IMR-90 (cell line): ENCODE measurements around the gene ALX4. TPM values are rescaled to one million over a fixed set of nuclear protein-coding genes. Genes with fewer than 3 reads are reported as not detected.

Source experiments
- ATAC-seq: fragments of 200-7000 bp; cut with Tn5 transposase; 2 replicates; pipeline ENCODE4 v1.9.1; 2020; ENCODE audit warnings: low read depth, mild to moderate bottlenecking, moderate library complexity
- BruUV-seq: library from RNA; stranded (reverse); fragments of 400-500 nt; replicated peaks from 2 replicates; lab custom pipeline; 2021; lab: Mats Ljungman, UMichigan
- CTCF ChIA-PET: fragments of 300-600 bp; formaldehyde crosslinking; extraction: SDS; loops from one replicate; lab custom pipeline; 2021; ENCODE audit warnings: antibody characterized with exemption; lab: Yijun Ruan, JAX
- POLR2A ChIA-PET: fragments of 300-600 bp; sonication (Branson Sonifier 250); formaldehyde crosslinking; loops from one replicate; lab custom pipeline; 2022; ENCODE audit warnings: antibody characterized with exemption; ENCODE audit not compliant: unreplicated experiment; lab: Charles Lee
- DNase-seq: peaks from one replicate; pipeline ENCODE4 v3.0.0; 2013
- H2AFZ ChIP-seq: replicated peaks from 2 replicates; pipeline ENCODE3; 2013; ENCODE audit warnings: low read length, mild to moderate bottlenecking; ENCODE audit not compliant: poor library complexity
- H2AK5ac ChIP-seq: 2 replicates; pipeline ENCODE4 v1.6.1; 2013; ENCODE audit warnings: low read depth, low read length, inconsistent platforms
- H2AK9ac ChIP-seq: replicated peaks from 2 replicates; pipeline ENCODE3; 2013; ENCODE audit warnings: mild to moderate bottlenecking, low read depth, low read length, moderate library complexity; ENCODE audit not compliant: poor library complexity
- H2BK120ac ChIP-seq: 2 replicates; pipeline ENCODE4 v1.6.1; 2013; ENCODE audit warnings: low read depth, low read length, inconsistent platforms
- H2BK15ac ChIP-seq: 3 replicates; pipeline ENCODE4 v1.6.1; 2013; ENCODE audit warnings: low read depth, low read length, inconsistent platforms
- H2BK20ac ChIP-seq: 2 replicates; pipeline ENCODE4 v1.6.1; 2013; ENCODE audit warnings: low read depth, mild to moderate bottlenecking, inconsistent platforms, low read length, moderate library complexity
- H2BK5ac ChIP-seq: 2 replicates; pipeline ENCODE4 v1.6.1; 2013; ENCODE audit warnings: mild to moderate bottlenecking, low read depth, low read length, inconsistent platforms; ENCODE audit not compliant: poor library complexity, severe bottlenecking
- H3K14ac ChIP-seq: replicated peaks from 2 replicates; pipeline ENCODE4 v1.6.1; 2013; ENCODE audit warnings: low read depth, low read length, inconsistent platforms
- H3K18ac ChIP-seq: 2 replicates; pipeline ENCODE4 v1.6.1; 2013; ENCODE audit warnings: low read depth, low read length, control low read depth
- H3K23ac ChIP-seq: 2 replicates; pipeline ENCODE4 v1.6.1; 2013; ENCODE audit warnings: low read depth, low read length, inconsistent platforms
- H3K27ac ChIP-seq: 2 replicates; pipeline ENCODE4 v1.5.1; 2013; ENCODE audit warnings: mild to moderate bottlenecking, control low read depth, low read length; ENCODE audit not compliant: insufficient read depth
- H3K27me3 ChIP-seq: 2 replicates; pipeline ENCODE4 v1.6.1; 2013; ENCODE audit warnings: low read length; ENCODE audit not compliant: control insufficient read depth, insufficient read depth
- H3K36me3 ChIP-seq: 2 replicates; pipeline ENCODE4 v1.6.1; 2013; ENCODE audit warnings: low read length, mixed read lengths; ENCODE audit not compliant: control insufficient read depth, insufficient read depth
- H3K4ac ChIP-seq: 2 replicates; pipeline ENCODE4 v1.6.1; 2013; ENCODE audit warnings: low read depth, low read length, inconsistent platforms
- H3K4me1 ChIP-seq: 2 replicates; pipeline ENCODE4 v1.6.1; 2013; ENCODE audit warnings: low read length, mixed read lengths; ENCODE audit not compliant: control insufficient read depth, insufficient read depth
- H3K4me2 ChIP-seq: 2 replicates; pipeline ENCODE4 v1.6.1; 2013; ENCODE audit warnings: low read depth, mild to moderate bottlenecking, control low read depth, low read length, moderate library complexity
- H3K4me3 ChIP-seq: 2 replicates; pipeline ENCODE4 v1.5.1; 2013; ENCODE audit warnings: low read depth, mild to moderate bottlenecking, control low read depth, low read length, moderate library complexity; ENCODE audit not compliant: insufficient read depth
- H3K56ac ChIP-seq: 2 replicates; pipeline ENCODE4 v1.6.1; 2013; ENCODE audit warnings: low read length, inconsistent platforms; ENCODE audit not compliant: insufficient read depth; ENCODE audit errors: extremely low read depth
- H3K79me1 ChIP-seq, 2 experiments: 2 replicates each; pipeline ENCODE4 v1.6.1; 2013; ENCODE audit warnings: low read length in 2 of 2, inconsistent platforms in 1 of 2, low read depth in 1 of 2
- H3K9ac ChIP-seq: 2 replicates; pipeline ENCODE4 v1.6.1; 2013; ENCODE audit warnings: low read depth, low read length, control low read depth
- H3K9me1 ChIP-seq: 2 replicates; pipeline ENCODE4 v1.6.1; 2013; ENCODE audit warnings: low read length, inconsistent platforms; ENCODE audit not compliant: insufficient read depth
- H3K9me3 ChIP-seq: 2 replicates; pipeline ENCODE4 v1.6.1; 2013; ENCODE audit warnings: low read length; ENCODE audit not compliant: control insufficient read depth, insufficient read depth
- H4K20me1 ChIP-seq: 2 replicates; pipeline ENCODE4 v1.6.1; 2013; ENCODE audit warnings: low read length, inconsistent platforms; ENCODE audit not compliant: insufficient read depth
- H4K5ac ChIP-seq: 2 replicates; pipeline ENCODE4 v1.6.1; 2013; ENCODE audit warnings: mild to moderate bottlenecking, low read depth, low read length, control low read depth
- H4K8ac ChIP-seq, 2 experiments: 2 replicates each; pipeline ENCODE4 v1.6.1; 2013; ENCODE audit warnings: low read depth in 2 of 2, low read length in 2 of 2, control low read depth in 1 of 2, inconsistent platforms in 1 of 2
- H4K91ac ChIP-seq: 2 replicates; pipeline ENCODE4 v1.6.1; 2013; ENCODE audit warnings: low read depth, low read length, inconsistent platforms; ENCODE audit not compliant: insufficient read depth
- BHLHE40 ChIP-seq: fragments of 150-350 bp; IDR thresholded peaks from 2 replicates; pipeline ENCODE4 v1.6.1; 2016; ENCODE audit warnings: mild to moderate bottlenecking, low read depth, low read length
- NFE2L2 ChIP-seq: fragments of 150-350 bp; IDR thresholded peaks from 2 replicates; pipeline ENCODE4 v1.6.1; 2016; ENCODE audit warnings: low read depth, mild to moderate bottlenecking, low read length
- RCOR1 ChIP-seq: IDR thresholded peaks from 2 replicates; pipeline ENCODE4 v1.6.1; 2012; ENCODE audit warnings: mild to moderate bottlenecking, low read length, improper control_type of control experiment; ENCODE audit not compliant: insufficient replicate concordance
- SMC3 ChIP-seq: fragments of 150-350 bp; IDR thresholded peaks from 2 replicates; pipeline ENCODE4 v1.6.1; 2016; ENCODE audit warnings: low read depth, mild to moderate bottlenecking, antibody characterized with exemption, low read length, moderate library complexity
- WGBS, 2 experiments: methylation state at CpG; one replicate each; pipeline versions ENCODE4 v1.1.5 to v1.1.7; 2013; ENCODE audit warnings: missing lambda C conversion rate in 2 of 2; ENCODE audit not compliant: insufficient read length in 1 of 2; ENCODE audit errors: extremely low coverage in 2 of 2; 5-methylcytosine and 5-hydroxymethylcytosine counted together
- dilution Hi-C: fragments of 300-500 bp; cut with HindIII; formaldehyde crosslinking; loops from one replicate; pipeline ENCODE4 v1.14.3; 2018; ENCODE audit warnings: low sequenced_read_pairs; ENCODE audit not compliant: unreplicated experiment
- in situ Hi-C: fragments of 300-500 bp; cut with MboI; formaldehyde crosslinking; loops from 3 replicates; pipeline ENCODE4 v1.14.3; 2019; ENCODE audit warnings: low sequenced_read_pairs, inconsistent platforms, mixed read lengths
- intact Hi-C: fragments of 100-400 bp; cut with micrococcal nuclease; formaldehyde crosslinking; loops from 2 replicates; pipeline ENCODE4 v1.10.0; 2022
- polyA plus RNA-seq, 3 experiments: library from polyadenylated mRNA; depleted of rRNA; stranded (reverse); fragments of >200 nt; gene quantifications; 2 replicates each; pipeline ENCODE4 v1.2.3, GENCODE V29; 2012; ENCODE audit warnings: low replicate concordance in 1 of 3
- total RNA-seq: library from RNA; depleted of rRNA; stranded (reverse); fragments of >200 nt; gene quantifications from 2 replicates; pipeline ENCODE4 v1.2.3, GENCODE V29; 2012
- TF ChIP-seq, protein P1 (sequence below): fragments of 150-350 bp; IDR thresholded peaks from 2 replicates; pipeline ENCODE4 v1.6.1; 2017; ENCODE audit warnings: mild to moderate bottlenecking, antibody characterized with exemption, low read length, low read depth

Gene ALX4
- total and polyA plus RNA-seq, 2 of the 4 experiments (the other 2 are of a cell fraction), result not detected

DNA sequence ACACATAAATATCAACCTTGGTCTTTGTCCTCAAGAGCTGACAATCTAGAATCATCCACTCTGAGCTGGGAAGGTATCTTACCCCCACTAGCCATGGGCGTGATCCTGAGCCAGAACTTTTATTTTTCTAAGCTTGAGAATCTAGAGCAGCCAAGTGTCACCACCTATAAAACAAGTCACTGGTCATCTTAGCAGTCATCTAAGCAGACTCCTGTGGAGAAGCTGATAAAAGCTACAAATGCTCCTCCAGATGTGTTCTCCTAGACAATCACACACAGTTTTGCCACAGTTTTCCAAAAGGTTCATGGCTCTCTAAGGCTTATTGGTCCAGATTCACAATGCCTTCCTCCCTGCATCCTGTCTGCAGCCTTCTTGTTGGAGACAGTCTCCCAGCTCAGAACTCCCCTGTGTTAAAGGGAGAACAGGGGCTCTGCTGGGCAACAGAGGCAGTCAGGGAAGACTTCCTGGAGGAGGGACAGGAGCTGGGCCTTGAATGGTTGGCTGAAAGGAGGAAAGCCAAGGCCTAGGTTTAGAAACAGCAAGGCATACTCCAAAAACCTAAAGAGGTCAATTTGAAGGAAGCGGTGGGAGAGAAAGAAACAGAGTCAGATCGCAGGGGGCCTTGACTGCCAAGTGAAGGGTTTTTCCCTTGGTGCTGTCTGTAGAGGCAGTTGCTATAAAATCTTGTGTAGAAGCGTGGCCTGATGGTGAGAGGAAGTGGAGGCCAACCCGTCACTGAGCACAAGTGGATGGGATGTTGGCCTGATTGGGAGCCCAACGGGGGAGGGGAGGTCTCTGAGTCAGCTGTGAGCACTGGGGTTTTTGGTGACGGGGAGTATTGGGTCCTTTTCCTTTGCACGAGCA is 42.0 kb downstream of the ALX4 start:
- intact Hi-C loops, result no loop called here
- Histone ChIP-seq H2BK120ac (no peak overlapping the region), H2BK20ac (no peak overlapping the region), H3K56ac (no peak overlapping the region), H2BK15ac (no peak overlapping the region), H4K8ac (no peak overlapping the region), H4K20me1 (no peaks in the 10 kb centered on the region), H3K4ac (no peak overlapping the region), H2BK5ac (no peak overlapping the region), H3K27ac (no peak overlapping the region), H3K9me1 (no peaks in the 10 kb centered on the region; the same call in 1 of the 2 replicates), H4K5ac (no peak overlapping the region), H3K4me3 (no peak overlapping the region), H3K9me3 (no peaks in the 10 kb centered on the region), H2AFZ (no peak overlapping the region), H3K36me3 (no peaks in the 10 kb centered on the region), H3K23ac (no peak overlapping the region), H3K14ac (no peak overlapping the region), H3K4me2 (no peak overlapping the region), H3K18ac (no peak overlapping the region), H2AK9ac (no peak overlapping the region), H3K4me1 (peaks cover 10% of the 10 kb centered on the region; the same call in 1 of the 2 replicates), H4K91ac (no peak overlapping the region), H3K79me1 (no peaks in the 10 kb centered on the region), H3K9ac (no peak overlapping the region), H3K27me3 (no peaks in the 10 kb centered on the region; the same call in 1 of the 2 replicates), H2AK5ac (no peak overlapping the region)
- POLR2A ChIA-PET, result no interaction called here
- CTCF ChIA-PET, result no interaction called here
- ATAC-seq (no peak), DNase-seq (no peak)
- in situ Hi-C loops, result no loop called here
- dilution Hi-C loops, result no loop called here
- no peak for TF ChIP-seq NFE2L2
- TF ChIP-seq SMC3, result no peak
- TF ChIP-seq, protein P1, sequence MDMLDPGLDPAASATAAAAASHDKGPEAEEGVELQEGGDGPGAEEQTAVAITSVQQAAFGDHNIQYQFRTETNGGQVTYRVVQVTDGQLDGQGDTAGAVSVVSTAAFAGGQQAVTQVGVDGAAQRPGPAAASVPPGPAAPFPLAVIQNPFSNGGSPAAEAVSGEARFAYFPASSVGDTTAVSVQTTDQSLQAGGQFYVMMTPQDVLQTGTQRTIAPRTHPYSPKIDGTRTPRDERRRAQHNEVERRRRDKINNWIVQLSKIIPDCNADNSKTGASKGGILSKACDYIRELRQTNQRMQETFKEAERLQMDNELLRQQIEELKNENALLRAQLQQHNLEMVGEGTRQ, result no peak
- no peak for TF ChIP-seq BHLHE40
- no peak for TF ChIP-seq RCOR1
- 97% methylated on average over 6 of the region's 8 CpGs; no CpG with 5 or more reads in 1 of the 2 experiments for WGBS, 2 experiments
- BruUV-seq, result no TSS peak
